GM12892 (cell line): ENCODE results near the gene COQ10A.

ENCODE experiments used
- POLR2A ChIP-seq: IDR thresholded peaks from 2 replicates; pipeline ENCODE4 v1.6.1; 2011; ENCODE audit warnings: low read depth, low read length, control low read depth
- POLR2AphosphoS5 ChIP-seq: IDR thresholded peaks from 2 replicates; pipeline ENCODE4 v1.6.1; 2011; ENCODE audit warnings: low read depth, low read length, control low read depth
- TAF1 ChIP-seq: IDR thresholded peaks from 2 replicates; pipeline ENCODE4 v1.6.1; 2011; ENCODE audit warnings: low read depth, mild to moderate bottlenecking, control low read depth, low read length, borderline replicate concordance

DNA sequence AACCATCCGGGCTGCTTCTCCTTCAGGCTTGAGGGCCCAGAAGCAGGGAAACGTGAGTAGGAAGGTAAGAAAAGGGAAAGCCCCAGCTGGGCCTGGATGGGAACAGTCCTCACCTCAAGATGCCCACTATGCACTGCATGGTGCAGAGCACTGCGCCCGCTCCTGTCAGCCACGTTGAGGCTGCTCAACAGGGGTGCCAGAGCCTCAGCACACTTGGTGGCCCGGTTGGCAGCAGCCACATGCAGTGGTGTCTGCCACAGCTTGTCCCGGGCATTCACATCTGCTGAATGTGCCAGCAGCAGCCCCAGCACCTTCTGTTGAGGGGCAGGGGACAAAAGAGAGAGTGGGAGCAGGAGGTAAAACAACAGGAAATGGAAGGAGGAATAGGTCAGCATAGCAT is 11.1 kb upstream of the COQ10A start:
- TF ChIP-seq POLR2A, result no peak
- TF ChIP-seq POLR2AphosphoS5, result no peak
- TF ChIP-seq TAF1, result no peak
